Activated B cell treated with CpG ODN at 0.5 μM for 24 hours (primary cell): ENCODE data around the gene LPGAT1. TPM values are rescaled to one million over a fixed set of nuclear protein-coding genes. Genes with fewer than 3 reads are reported as not detected.

ENCODE experiments used
- ATAC-seq: fragments of 200-7000 bp; cut with Tn5 transposase; one replicate; pipeline ENCODE4 v1.10.0; 2021; ENCODE audit warnings: low read depth, mild to moderate bottlenecking, moderate library complexity
- CTCF ChIA-PET: fragments of 350-600 bp; sonication (Branson Sonifier 250); formaldehyde crosslinking; loops from one replicate; lab custom pipeline; 2021; ENCODE audit warnings: antibody characterized with exemption; lab: Charles Lee
- POLR2A ChIA-PET: fragments of 350-600 bp; sonication (Branson Sonifier 250); formaldehyde crosslinking; loops from one replicate; lab custom pipeline; 2021; ENCODE audit warnings: antibody characterized with exemption; lab: Charles Lee
- DNase-seq: peaks from one replicate; pipeline ENCODE4 v3.0.0; 2022
- H3K27ac Mint-ChIP-seq: one replicate; pipeline ENCODE4 v1.8.0; 2020; ENCODE audit warnings: mixed read lengths
- H3K27me3 Mint-ChIP-seq: one replicate; pipeline ENCODE4 v1.8.0; 2021; ENCODE audit warnings: mixed read lengths
- H3K36me3 Mint-ChIP-seq: one replicate; pipeline ENCODE4 v1.8.0; 2021; ENCODE audit warnings: low read depth, mixed read lengths
- H3K4me1 Mint-ChIP-seq: one replicate; pipeline ENCODE4 v1.8.0; 2021; ENCODE audit warnings: mixed read lengths
- H3K4me3 Mint-ChIP-seq: one replicate; pipeline ENCODE4 v1.8.0; 2020; ENCODE audit warnings: mild to moderate bottlenecking, mixed read lengths
- H3K9me3 Mint-ChIP-seq: one replicate; pipeline ENCODE4 v1.8.0; 2020; ENCODE audit warnings: mixed read lengths
- CTCF ChIP-seq: fragments of 200-600 bp; IDR thresholded peaks from one replicate; pipeline ENCODE4 v1.8.0; 2022; ENCODE audit warnings: antibody characterized with exemption, mild to moderate bottlenecking
- intact Hi-C: fragments of 100-400 bp; cut with micrococcal nuclease; formaldehyde crosslinking; loops from one replicate; pipeline ENCODE4 v1.15.1; 2024
- total RNA-seq: library from RNA; stranded (reverse); gene quantifications from 2 replicates; pipeline ENCODE4 v1.2.3, GENCODE V29; 2022

The LPGAT1 gene
- total RNA-seq, 1 donor from 2014 or later: 43.6 TPM

GRCh38 chr1:211851174-211851573, 20.6 kb upstream of the LPGAT1 start:
- ChIA-PET CTCF (no interaction called here), POLR2A (no interaction called here)
- intact Hi-C loops: no loop called here
- peaks cover 3% of the 10 kb centered on the region for H3K27me3 Mint-ChIP-seq
- H3K9me3 Mint-ChIP-seq: peaks cover 2% of the 10 kb centered on the region
- H3K4me1 Mint-ChIP-seq: no peaks in the 10 kb centered on the region
- no peak for TF ChIP-seq CTCF
- H3K36me3 Mint-ChIP-seq: no peaks in the 10 kb centered on the region
- H3K4me3 Mint-ChIP-seq: no peak overlapping the region
- no peak overlapping the region for H3K27ac Mint-ChIP-seq
- no peak for ATAC-seq
- no peak for DNase-seq

- intact Hi-C loops: no loop called here
- no peak for TF ChIP-seq CTCF
- Mint-ChIP-seq H3K9me3 (no peaks in the 10 kb centered on the region), H3K4me1 (peaks cover 10% of the 10 kb centered on the region), H3K36me3 (no peaks in the 10 kb centered on the region), H3K27ac (no peak overlapping the region), H3K27me3 (no peaks in the 10 kb centered on the region), H3K4me3 (no peak overlapping the region)
- POLR2A ChIA-PET: interaction anchor here (1.1 kb wide), 1 partner anchor 586 kb away, joined by 3 read pairs; no protein-coding TSS in a partner anchor
- ATAC-seq (no peak), DNase-seq (no peak)
- CTCF ChIA-PET: interaction anchor here (0.6 to 1.0 kb wide), 2 partner anchors 13 to 192 kb away, joined by 3 read pairs; partner anchors contain the start of genes DTL and INTS7
Observed at GRCh38 chr1:211843507-211844298, 13.1 kb upstream of the LPGAT1 start.

DNA sequence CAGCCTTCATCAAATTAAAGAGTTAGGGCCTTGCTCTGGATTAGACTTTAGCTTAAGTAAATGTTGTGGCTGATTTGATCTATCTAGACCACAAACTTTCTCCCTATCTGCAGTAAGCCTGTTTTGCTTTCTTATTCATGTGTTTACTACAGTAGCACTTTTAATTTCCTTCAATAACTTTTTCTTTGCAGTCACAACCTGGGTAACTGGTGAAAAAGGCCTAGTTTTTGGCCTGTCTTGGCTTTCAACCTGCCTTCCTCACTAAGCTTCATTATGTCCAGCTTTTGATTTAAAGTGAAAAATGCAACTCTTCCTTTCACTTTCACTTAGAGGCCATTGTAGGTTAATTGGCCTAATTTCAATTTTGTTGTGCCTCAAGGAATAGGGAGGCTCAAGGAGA, 12.5 kb upstream of the LPGAT1 start:
- H3K36me3 Mint-ChIP-seq: no peaks in the 10 kb centered on the region
- POLR2A ChIA-PET: interaction anchor here (1.1 kb wide), 1 partner anchor 585 kb away, joined by 3 read pairs; no protein-coding TSS in a partner anchor
- intact Hi-C loops: no loop called here

DNA sequence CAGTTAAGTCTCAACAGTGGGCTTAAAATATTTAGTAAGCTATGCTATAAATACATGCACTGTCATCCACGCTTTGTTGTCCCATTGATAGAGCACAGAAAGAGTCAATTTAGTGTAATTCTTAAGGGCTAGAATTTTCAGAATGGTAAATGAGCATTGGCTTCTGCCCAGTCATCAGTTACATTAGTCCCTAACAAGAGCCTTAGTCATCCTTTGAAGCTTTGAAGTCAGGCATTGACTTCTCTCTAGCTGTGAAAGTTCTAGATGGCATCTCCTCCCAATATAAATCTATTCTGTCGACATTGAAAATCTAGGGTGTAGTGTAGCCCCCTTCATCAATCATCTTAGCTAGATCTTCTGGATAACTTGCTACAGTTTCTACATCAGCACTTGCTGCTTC, 12.0 kb upstream of the LPGAT1 start:
- no peak for ATAC-seq
- TF ChIP-seq CTCF: no peak
- no peak overlapping the region for H3K4me3 Mint-ChIP-seq
- peaks cover 10% of the 10 kb centered on the region for H3K4me1 Mint-ChIP-seq
- H3K27me3 Mint-ChIP-seq: no peaks in the 10 kb centered on the region
- intact Hi-C loops: no loop called here
- DNase-seq: no peak
- H3K9me3 Mint-ChIP-seq: no peaks in the 10 kb centered on the region
- no peak overlapping the region for H3K27ac Mint-ChIP-seq
- no peaks in the 10 kb centered on the region for H3K36me3 Mint-ChIP-seq
- POLR2A ChIA-PET: interaction anchor here (1.1 kb wide), 1 partner anchor 585 kb away, joined by 3 read pairs; no protein-coding TSS in a partner anchor
- CTCF ChIA-PET: interaction anchor here (1.0 kb wide), 1 partner anchor 193 kb away, joined by 3 read pairs; the partner anchor contains the start of genes DTL and INTS7

More for the DNA sequence above, 12.5 kb upstream of the LPGAT1 start:
- no peak for ATAC-seq
- H3K4me1 Mint-ChIP-seq: peaks cover 10% of the 10 kb centered on the region
- H3K4me3 Mint-ChIP-seq: no peak overlapping the region
- DNase-seq: no peak
- no peak overlapping the region for H3K27ac Mint-ChIP-seq
- H3K9me3 Mint-ChIP-seq: no peaks in the 10 kb centered on the region
- no peaks in the 10 kb centered on the region for H3K27me3 Mint-ChIP-seq
- CTCF ChIA-PET: interaction anchor here (0.6 to 1.0 kb wide), 2 partner anchors 12 to 193 kb away, joined by 3 read pairs; partner anchors contain the start of genes DTL and INTS7
- TF ChIP-seq CTCF: no peak

GRCh38 chr1:211839106-211839505, 8.5 kb upstream of the LPGAT1 start:
- no peaks in the 10 kb centered on the region for H3K36me3 Mint-ChIP-seq
- peaks cover 10% of the 10 kb centered on the region for H3K4me1 Mint-ChIP-seq
- H3K4me3 Mint-ChIP-seq: no peak overlapping the region
- CTCF ChIA-PET: no interaction called here
- TF ChIP-seq CTCF: no peak
- H3K27me3 Mint-ChIP-seq: no peaks in the 10 kb centered on the region
- no peaks in the 10 kb centered on the region for H3K9me3 Mint-ChIP-seq
- POLR2A ChIA-PET: no interaction called here
- H3K27ac Mint-ChIP-seq: no peak overlapping the region
- no peak for DNase-seq
- no peak for ATAC-seq
- intact Hi-C loops: no loop called here
